ENCODE results near the gene NKD2.
"Not testable (repeated sequence)": the region's sequence is repeated elsewhere in the genome, so short reads cannot be mapped to it uniquely, and the experiment has no call there.

Gene NKD2

GRCh38 chr5:968881-969280 is 39.7 kb upstream of the NKD2 start:
- no peaks in the 10 kb centered on the region for H3K36me3 Mint-ChIP-seq (ENCODE audit: low read depth)
- H3K27me3 Mint-ChIP-seq: peaks cover 68% of the 10 kb centered on the region
- ATAC-seq (no peak), DNase-seq (no peak)
- H3K9me3 Mint-ChIP-seq: no peaks in the 10 kb centered on the region
- H3K4me1 Mint-ChIP-seq: peaks cover 20% of the 10 kb centered on the region
- no peak overlapping the region for H3K27ac Mint-ChIP-seq
- no peak overlapping the region for H3K4me3 Mint-ChIP-seq

DNA sequence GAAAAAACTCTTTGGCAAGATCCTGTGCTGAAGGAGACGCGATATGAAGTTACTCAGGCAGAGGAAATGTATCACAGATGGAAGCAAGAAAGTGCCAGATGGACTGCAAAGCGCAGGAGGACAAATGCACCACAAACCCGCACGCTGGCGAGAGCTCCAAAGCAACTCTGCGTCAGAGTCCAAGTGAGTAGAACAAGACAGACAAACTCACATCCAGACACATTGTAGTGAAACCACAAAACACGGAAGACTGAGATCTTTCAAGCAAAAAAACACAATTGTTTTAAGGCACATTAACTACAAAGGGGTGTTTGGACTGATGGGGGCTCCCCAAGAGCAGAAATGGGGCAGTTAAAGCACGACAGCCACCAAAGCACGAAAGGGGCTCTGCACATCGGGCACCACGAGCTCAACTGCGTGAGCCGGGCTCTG is 39.2 kb upstream of the NKD2 start:
- DNase-seq: no peak
- peaks cover 15% of the 10 kb centered on the region for H3K4me1 Mint-ChIP-seq
- ATAC-seq: no peak
- H3K27ac Mint-ChIP-seq: no peak overlapping the region
- H3K9me3 Mint-ChIP-seq: no peaks in the 10 kb centered on the region
- peaks cover 66% of the 10 kb centered on the region for H3K27me3 Mint-ChIP-seq
- no peaks in the 10 kb centered on the region for H3K36me3 Mint-ChIP-seq (ENCODE audit: low read depth)
- no peak overlapping the region for H3K4me3 Mint-ChIP-seq

- H3K9me3 Mint-ChIP-seq; ATAC-seq; H3K4me1 Mint-ChIP-seq; H3K27ac Mint-ChIP-seq; H3K4me3 Mint-ChIP-seq; DNase-seq; H3K36me3 Mint-ChIP-seq (ENCODE audit: low read depth): not testable (repeated sequence)
- peaks cover 39% of the 10 kb centered on the region for H3K27me3 Mint-ChIP-seq
These were observed 36.0 kb upstream of the NKD2 start for GRCh38 chr5:972575-972974.

- Mint-ChIP-seq H3K9me3 (no peaks in the 10 kb centered on the region), H3K4me3 (no peak overlapping the region), H3K27me3 (peaks cover 10% of the 10 kb centered on the region), H3K4me1 (no peaks in the 10 kb centered on the region), H3K36me3 (ENCODE audit: low read depth) (no peaks in the 10 kb centered on the region), H3K27ac (no peak overlapping the region)
- ATAC-seq (no peak), DNase-seq (no peak)
These were observed 31.5 kb upstream of the NKD2 start for GRCh38 chr5:976849-977751.

- H3K27ac Mint-ChIP-seq: no peak overlapping the region
- no peak for DNase-seq
- peaks cover 3% of the 10 kb centered on the region for H3K27me3 Mint-ChIP-seq
These were observed 30.5 kb upstream of the NKD2 start for GRCh38 chr5:978054-978453.

DNA sequence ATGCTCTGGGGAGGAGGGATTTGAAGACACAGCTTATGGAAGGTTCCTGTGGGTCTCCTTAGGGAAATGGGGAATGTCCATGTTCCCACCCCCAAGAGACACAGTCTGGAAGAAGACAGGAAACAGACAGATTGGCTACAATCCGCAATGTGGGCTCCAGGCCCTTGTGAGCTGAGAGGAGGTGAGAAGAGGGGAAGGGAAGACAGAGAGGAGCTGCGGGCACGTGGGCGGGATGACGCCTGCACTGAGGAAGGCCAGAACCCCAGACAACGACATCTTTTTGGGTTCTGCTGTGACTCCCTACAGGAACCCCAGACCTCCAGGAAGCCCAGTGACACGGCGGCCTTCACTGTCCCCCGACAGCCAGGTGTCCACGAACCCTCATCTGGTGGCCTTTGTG is 29.9 kb upstream of the NKD2 start:
- H3K9me3 Mint-ChIP-seq: no peaks in the 10 kb centered on the region
- no peak overlapping the region for H3K27ac Mint-ChIP-seq
- no peak overlapping the region for H3K4me3 Mint-ChIP-seq
- H3K27me3 Mint-ChIP-seq: peaks cover 4% of the 10 kb centered on the region
- no peaks in the 10 kb centered on the region for H3K36me3 Mint-ChIP-seq (ENCODE audit: low read depth)
- ATAC-seq (no peak), DNase-seq (no peak)
- H3K4me1 Mint-ChIP-seq: peaks cover 2% of the 10 kb centered on the region

More at GRCh38 chr5:978054-978453, 30.5 kb upstream of the NKD2 start:
- Mint-ChIP-seq H3K9me3 (no peaks in the 10 kb centered on the region), H3K4me3 (no peak overlapping the region), H3K4me1 (no peaks in the 10 kb centered on the region), H3K36me3 (ENCODE audit: low read depth) (no peaks in the 10 kb centered on the region)
- ATAC-seq: no peak

GRCh38 chr5:979100-979817 is 29.3 kb upstream of the NKD2 start:
- no peak overlapping the region for H3K27ac Mint-ChIP-seq

GRCh38 chr5:980001-980588 is 28.5 kb upstream of the NKD2 start:
- no peak overlapping the region for H3K27ac Mint-ChIP-seq
- H3K9me3 Mint-ChIP-seq: peaks cover 6% of the 10 kb centered on the region
- H3K36me3 Mint-ChIP-seq (ENCODE audit: low read depth): peaks cover 4% of the 10 kb centered on the region
- peaks cover 2% of the 10 kb centered on the region for H3K4me1 Mint-ChIP-seq
- ATAC-seq (no peak), DNase-seq (no peak)
- no peak overlapping the region for H3K4me3 Mint-ChIP-seq
- H3K27me3 Mint-ChIP-seq: peaks cover 11% of the 10 kb centered on the region

More at GRCh38 chr5:979100-979817, 29.3 kb upstream of the NKD2 start:
- no peak for DNase-seq
- Mint-ChIP-seq H3K27me3 (peaks cover 8% of the 10 kb centered on the region), H3K4me1 (peaks cover 2% of the 10 kb centered on the region), H3K9me3 (no peaks in the 10 kb centered on the region), H3K36me3 (ENCODE audit: low read depth) (no peaks in the 10 kb centered on the region), H3K4me3 (no peak overlapping the region)
- no peak for ATAC-seq

- Mint-ChIP-seq H3K4me3 (no peak overlapping the region), H3K27ac (no peak overlapping the region), H3K4me1 (peaks cover 2% of the 10 kb centered on the region), H3K27me3 (peaks cover 16% of the 10 kb centered on the region), H3K36me3 (ENCODE audit: low read depth) (peaks cover 4% of the 10 kb centered on the region), H3K9me3 (peaks cover 11% of the 10 kb centered on the region)
- DNase-seq (no peak), ATAC-seq (no peak)
These were observed 27.6 kb upstream of the NKD2 start for GRCh38 chr5:980966-981365.

GRCh38 chr5:981456-981855 is 27.1 kb upstream of the NKD2 start:
- DNase-seq: no peak
- Mint-ChIP-seq H3K36me3 (ENCODE audit: low read depth) (peaks cover 4% of the 10 kb centered on the region), H3K9me3 (peaks cover 15% of the 10 kb centered on the region)

GRCh38 chr5:982377-983237 is 26.0 kb upstream of the NKD2 start:
- no peak for DNase-seq
- no peak overlapping the region for H3K4me3 Mint-ChIP-seq
- ATAC-seq: peak; percentile 59
- H3K36me3 Mint-ChIP-seq (ENCODE audit: low read depth): peaks cover 4% of the 10 kb centered on the region
- peaks cover 19% of the 10 kb centered on the region for H3K9me3 Mint-ChIP-seq
- peaks cover 2% of the 10 kb centered on the region for H3K4me1 Mint-ChIP-seq
- H3K27me3 Mint-ChIP-seq: peaks cover 30% of the 10 kb centered on the region
- H3K27ac Mint-ChIP-seq: no peak overlapping the region

More at GRCh38 chr5:981456-981855, 27.1 kb upstream of the NKD2 start:
- Mint-ChIP-seq H3K27me3 (peaks cover 19% of the 10 kb centered on the region), H3K27ac (no peak overlapping the region), H3K4me1 (peaks cover 2% of the 10 kb centered on the region), H3K4me3 (no peak overlapping the region)
- no peak for ATAC-seq

GRCh38 chr5:983238-983524 is 25.4 kb upstream of the NKD2 start:
- Mint-ChIP-seq H3K27me3 (peaks cover 36% of the 10 kb centered on the region), H3K9me3 (peaks cover 19% of the 10 kb centered on the region), H3K27ac (no peak overlapping the region), H3K4me3 (no peak overlapping the region), H3K4me1 (peaks cover 2% of the 10 kb centered on the region), H3K36me3 (ENCODE audit: low read depth) (peaks cover 4% of the 10 kb centered on the region)
- ATAC-seq: no peak
- DNase-seq: no peak

- H3K4me1 Mint-ChIP-seq: peaks cover 2% of the 10 kb centered on the region
- H3K36me3 Mint-ChIP-seq (ENCODE audit: low read depth): peaks cover 4% of the 10 kb centered on the region
- H3K27me3 Mint-ChIP-seq: peaks cover 39% of the 10 kb centered on the region
- ATAC-seq (no peak), DNase-seq (no peak)
- peaks cover 19% of the 10 kb centered on the region for H3K9me3 Mint-ChIP-seq
- H3K4me3 Mint-ChIP-seq: no peak overlapping the region
- H3K27ac Mint-ChIP-seq: no peak overlapping the region
These were observed 25.0 kb upstream of the NKD2 start for GRCh38 chr5:983568-983967.

- no peak for ATAC-seq
- no peak overlapping the region for H3K4me3 Mint-ChIP-seq
- no peak for DNase-seq
- peaks cover 43% of the 10 kb centered on the region for H3K27me3 Mint-ChIP-seq
- H3K4me1 Mint-ChIP-seq: peaks cover 2% of the 10 kb centered on the region
- H3K36me3 Mint-ChIP-seq (ENCODE audit: low read depth): peaks cover 4% of the 10 kb centered on the region
- no peak overlapping the region for H3K27ac Mint-ChIP-seq
- H3K9me3 Mint-ChIP-seq: peaks cover 19% of the 10 kb centered on the region
These were observed 23.8 kb upstream of the NKD2 start for GRCh38 chr5:984774-985173.
